GM10248 (cell line): ENCODE results near the gene CARMIL1.

Source experiments
- CTCF ChIA-PET: fragments of 300-600 bp; sonication (Branson Sonifier 250); formaldehyde crosslinking; extraction: SDS; loops from one replicate; lab custom pipeline; 2021; ENCODE audit warnings: antibody characterized with exemption; lab: Yijun Ruan, JAX
- POLR2A ChIA-PET: fragments of 350-650 bp; sonication (Branson Sonifier 250); formaldehyde crosslinking; extraction: SDS; loops from one replicate; lab custom pipeline; 2020; ENCODE audit warnings: antibody characterized with exemption; lab: Yijun Ruan, JAX
- DNase-seq: peaks from one replicate; pipeline ENCODE4 v3.0.0; 2012; ENCODE audit errors: extremely low spot score
- TF ChIP-seq, protein P1 (sequence below): IDR thresholded peaks from 2 replicates; pipeline ENCODE4 v1.5.1; 2012; ENCODE audit warnings: mild to moderate bottlenecking, low read depth; ENCODE audit errors: extremely low read depth, missing control alignments, control extremely low read depth

The CARMIL1 gene

DNA sequence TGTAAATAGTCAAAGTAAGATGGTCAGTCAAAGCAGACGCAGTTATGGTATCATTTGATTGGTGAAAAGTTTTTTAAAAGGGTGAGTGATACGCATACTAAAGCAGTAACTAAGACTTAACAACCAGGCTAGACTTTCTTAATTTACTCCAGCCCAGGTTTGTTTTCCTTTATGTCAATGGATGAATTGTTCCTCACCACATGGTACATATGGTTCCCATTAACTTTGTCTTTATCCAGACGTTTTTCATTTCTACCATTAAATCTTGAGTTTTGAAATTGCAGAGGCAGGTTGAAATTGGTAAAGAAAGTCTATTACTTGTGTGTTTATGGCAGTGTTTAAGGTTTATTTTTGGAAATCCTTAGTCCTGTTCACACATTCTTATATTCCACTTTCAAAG is 274.3 kb downstream of the CARMIL1 start:
- TF ChIP-seq, protein P1, sequence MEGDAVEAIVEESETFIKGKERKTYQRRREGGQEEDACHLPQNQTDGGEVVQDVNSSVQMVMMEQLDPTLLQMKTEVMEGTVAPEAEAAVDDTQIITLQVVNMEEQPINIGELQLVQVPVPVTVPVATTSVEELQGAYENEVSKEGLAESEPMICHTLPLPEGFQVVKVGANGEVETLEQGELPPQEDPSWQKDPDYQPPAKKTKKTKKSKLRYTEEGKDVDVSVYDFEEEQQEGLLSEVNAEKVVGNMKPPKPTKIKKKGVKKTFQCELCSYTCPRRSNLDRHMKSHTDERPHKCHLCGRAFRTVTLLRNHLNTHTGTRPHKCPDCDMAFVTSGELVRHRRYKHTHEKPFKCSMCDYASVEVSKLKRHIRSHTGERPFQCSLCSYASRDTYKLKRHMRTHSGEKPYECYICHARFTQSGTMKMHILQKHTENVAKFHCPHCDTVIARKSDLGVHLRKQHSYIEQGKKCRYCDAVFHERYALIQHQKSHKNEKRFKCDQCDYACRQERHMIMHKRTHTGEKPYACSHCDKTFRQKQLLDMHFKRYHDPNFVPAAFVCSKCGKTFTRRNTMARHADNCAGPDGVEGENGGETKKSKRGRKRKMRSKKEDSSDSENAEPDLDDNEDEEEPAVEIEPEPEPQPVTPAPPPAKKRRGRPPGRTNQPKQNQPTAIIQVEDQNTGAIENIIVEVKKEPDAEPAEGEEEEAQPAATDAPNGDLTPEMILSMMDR = no peak
- ChIA-PET POLR2A (no interaction called here), CTCF (interaction anchor here (1.2 to 7.2 kb wide), 6 partner anchors 10 to 330 kb away, joined by 3 to 60 read pairs (median 12); no protein-coding TSS in a partner anchor)
- DNase-seq = no peak

DNA sequence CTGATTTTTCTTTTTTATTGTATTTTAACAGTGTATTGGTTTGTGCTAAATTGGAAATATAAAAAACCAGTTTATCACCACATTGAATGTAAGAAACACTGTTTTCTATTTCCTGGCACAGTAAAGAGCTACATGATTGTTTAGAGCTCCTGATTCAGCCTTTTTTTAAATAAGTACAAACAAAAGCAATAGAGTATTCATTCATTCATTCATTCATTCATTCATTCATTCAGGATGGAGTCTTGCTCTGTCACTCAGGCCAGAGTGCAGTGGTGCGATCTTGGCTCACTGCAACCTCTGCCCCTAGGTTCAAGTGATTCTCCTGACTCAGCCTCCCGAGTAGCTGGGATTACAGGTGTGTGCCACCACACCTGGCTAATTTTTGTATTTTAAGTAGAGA is 276.0 kb downstream of the CARMIL1 start:
- TF ChIP-seq, protein P1 = no peak
- CTCF ChIA-PET = interaction anchor here (0.8 to 7.2 kb wide), 13 partner anchors 10 to 332 kb away, joined by 3 to 60 read pairs (median 11); partner anchors contain the start of gene CARMIL1
- no peak for DNase-seq
- POLR2A ChIA-PET = no interaction called here

DNA sequence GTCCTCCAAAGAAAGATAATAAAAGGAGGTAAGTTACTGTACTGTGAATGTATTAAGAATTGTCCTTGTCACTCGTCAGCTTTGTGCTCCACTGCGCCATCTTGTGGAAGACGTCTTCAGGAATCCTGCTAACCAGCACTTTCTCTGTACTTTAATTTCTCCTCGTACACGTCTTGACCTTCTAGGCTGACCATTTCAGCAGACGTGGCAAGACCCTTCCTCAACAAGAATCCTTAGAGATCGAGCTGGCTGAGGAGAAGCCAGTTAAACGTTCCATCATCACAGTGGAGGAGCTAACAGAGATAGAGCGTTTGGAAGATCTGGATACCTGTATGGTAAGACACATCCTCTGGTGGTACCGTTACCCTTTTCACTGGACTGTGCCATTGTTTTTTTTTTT is 277.3 kb downstream of the CARMIL1 start:
- peak; percentile 56 for DNase-seq
- ChIA-PET POLR2A (interaction anchor here (0.7 kb wide), 1 partner anchor 17 kb away, joined by 3 read pairs; no protein-coding TSS in a partner anchor), CTCF (interaction anchor here (0.7 to 7.2 kb wide), 43 partner anchors 9 to 385 kb away, joined by 3 to 60 read pairs (median 4); partner anchors contain the start of gene CARMIL1)
- TF ChIP-seq, protein P1 = peak; percentile 88

- TF ChIP-seq, protein P1 = no peak
- DNase-seq = no peak
- CTCF ChIA-PET = interaction anchor here (0.7 to 7.2 kb wide), 11 partner anchors 7 to 301 kb away, joined by 3 to 60 read pairs (median 9); partner anchors contain the start of gene CARMIL1
- POLR2A ChIA-PET = no interaction called here
Observed at GRCh38 chr6:25558155-25558817, 279.1 kb downstream of the CARMIL1 start.

DNA sequence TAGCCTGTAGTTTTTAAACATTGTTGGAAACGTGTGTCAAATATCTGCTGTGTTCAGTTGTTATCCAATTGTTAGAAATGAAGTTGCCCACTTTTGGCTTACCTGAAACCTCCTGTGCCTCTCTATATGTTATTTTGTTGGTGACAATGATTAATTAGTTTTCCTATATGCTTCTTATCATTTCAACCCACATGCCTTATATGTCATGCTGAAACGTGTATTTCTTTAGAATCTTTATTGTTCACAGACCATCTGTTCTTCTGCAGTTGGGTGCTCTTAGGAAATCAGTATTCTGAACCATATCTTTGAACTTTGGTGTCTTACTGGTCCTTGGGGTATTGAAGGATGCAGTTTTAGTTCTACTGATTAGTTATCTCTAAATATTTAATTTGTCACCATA is 281.7 kb downstream of the CARMIL1 start:
- POLR2A ChIA-PET = no interaction called here
- no peak for DNase-seq
- TF ChIP-seq, protein P1 = no peak
- CTCF ChIA-PET = interaction anchor here (1.1 kb wide), 1 partner anchor 338 kb away, joined by 3 read pairs; no protein-coding TSS in a partner anchor

- POLR2A ChIA-PET = no interaction called here
- no peak for DNase-seq
- CTCF ChIA-PET = interaction anchor here (1.1 to 5.0 kb wide), 9 partner anchors 9 to 341 kb away, joined by 3 to 22 read pairs (median 8); no protein-coding TSS in a partner anchor
- TF ChIP-seq, protein P1 = no peak
Observed at GRCh38 chr6:25564943-25565342, 285.8 kb downstream of the CARMIL1 start.
